ENCODE measurements around the gene CATSPERE.

The CATSPERE gene

GRCh38 chr1:244628789-244629188 lies 167.7 kb downstream of the CATSPERE start:
- peaks cover 5% of the 10 kb centered on the region for H3K4me1 Mint-ChIP-seq
- H3K4me3 Mint-ChIP-seq, result no peak overlapping the region
- peaks cover 20% of the 10 kb centered on the region for H3K27me3 Mint-ChIP-seq
- DNase-seq (ENCODE audit: low spot score in 2 of 2), result no peak
- no peaks in the 10 kb centered on the region for H3K9me3 Mint-ChIP-seq
- no peak for ATAC-seq (replicated peaks; ENCODE audit: extremely low read depth, poor library complexity, severe bottlenecking)
- no peak overlapping the region for H3K27ac Mint-ChIP-seq (ENCODE audit: low read depth)
- no peaks in the 10 kb centered on the region for H3K36me3 Mint-ChIP-seq (ENCODE audit: insufficient read depth)

GRCh38 chr1:244633140-244633539 lies 172.1 kb downstream of the CATSPERE start:
- Mint-ChIP-seq H3K27ac (ENCODE audit: low read depth) (no peak overlapping the region), H3K4me1 (no peaks in the 10 kb centered on the region), H3K36me3 (ENCODE audit: insufficient read depth) (no peaks in the 10 kb centered on the region), H3K27me3 (peaks cover 18% of the 10 kb centered on the region), H3K9me3 (no peaks in the 10 kb centered on the region), H3K4me3 (no peak overlapping the region)
- DNase-seq (ENCODE audit: low spot score in 2 of 2) (no peak), ATAC-seq (replicated peaks; ENCODE audit: extremely low read depth, poor library complexity, severe bottlenecking) (no peak)

GRCh38 chr1:244634546-244634945 lies 173.5 kb downstream of the CATSPERE start:
- Mint-ChIP-seq H3K27ac (ENCODE audit: low read depth) (no peak overlapping the region), H3K4me1 (no peaks in the 10 kb centered on the region), H3K27me3 (peaks cover 9% of the 10 kb centered on the region), H3K9me3 (no peaks in the 10 kb centered on the region), H3K4me3 (no peak overlapping the region), H3K36me3 (ENCODE audit: insufficient read depth) (no peaks in the 10 kb centered on the region)
- DNase-seq (ENCODE audit: low spot score in 2 of 2), result no peak
- no peak for ATAC-seq (replicated peaks; ENCODE audit: extremely low read depth, poor library complexity, severe bottlenecking)

- H3K27me3 Mint-ChIP-seq, result peaks cover 5% of the 10 kb centered on the region
- ATAC-seq (replicated peaks; ENCODE audit: extremely low read depth, poor library complexity, severe bottlenecking) (no peak), DNase-seq (ENCODE audit: low spot score in 2 of 2) (no peak)
- H3K4me1 Mint-ChIP-seq, result no peaks in the 10 kb centered on the region
- H3K9me3 Mint-ChIP-seq, result no peaks in the 10 kb centered on the region
- H3K27ac Mint-ChIP-seq (ENCODE audit: low read depth), result no peak overlapping the region
- H3K4me3 Mint-ChIP-seq, result no peak overlapping the region
- no peaks in the 10 kb centered on the region for H3K36me3 Mint-ChIP-seq (ENCODE audit: insufficient read depth)
These were observed 175.6 kb downstream of the CATSPERE start for GRCh38 chr1:244636488-244637259.

- Mint-ChIP-seq H3K27me3 (peaks cover 20% of the 10 kb centered on the region), H3K36me3 (ENCODE audit: insufficient read depth) (no peaks in the 10 kb centered on the region), H3K9me3 (no peaks in the 10 kb centered on the region), H3K27ac (ENCODE audit: low read depth) (no peak overlapping the region), H3K4me3 (no peak overlapping the region), H3K4me1 (no peaks in the 10 kb centered on the region)
- DNase-seq (ENCODE audit: low spot score in 2 of 2) (no peak), ATAC-seq (replicated peaks; ENCODE audit: extremely low read depth, poor library complexity, severe bottlenecking) (no peak)
These were observed 178.5 kb downstream of the CATSPERE start for GRCh38 chr1:244639561-244639960.

GRCh38 chr1:244640917-244641316 lies 179.8 kb downstream of the CATSPERE start:
- H3K4me3 Mint-ChIP-seq, result no peak overlapping the region
- H3K4me1 Mint-ChIP-seq, result no peaks in the 10 kb centered on the region
- H3K27me3 Mint-ChIP-seq, result peaks cover 20% of the 10 kb centered on the region
- H3K9me3 Mint-ChIP-seq, result no peaks in the 10 kb centered on the region
- no peaks in the 10 kb centered on the region for H3K36me3 Mint-ChIP-seq (ENCODE audit: insufficient read depth)
- no peak overlapping the region for H3K27ac Mint-ChIP-seq (ENCODE audit: low read depth)
- no peak for DNase-seq (ENCODE audit: low spot score in 2 of 2)
- ATAC-seq (replicated peaks; ENCODE audit: extremely low read depth, poor library complexity, severe bottlenecking), result no peak

- ATAC-seq (replicated peaks; ENCODE audit: extremely low read depth, poor library complexity, severe bottlenecking) (no peak), DNase-seq (ENCODE audit: low spot score in 2 of 2) (no peak)
- H3K27me3 Mint-ChIP-seq, result peaks cover 20% of the 10 kb centered on the region
- H3K36me3 Mint-ChIP-seq (ENCODE audit: insufficient read depth), result no peaks in the 10 kb centered on the region
- H3K4me1 Mint-ChIP-seq, result no peaks in the 10 kb centered on the region
- no peaks in the 10 kb centered on the region for H3K9me3 Mint-ChIP-seq
- H3K4me3 Mint-ChIP-seq, result no peak overlapping the region
- H3K27ac Mint-ChIP-seq (ENCODE audit: low read depth), result no peak overlapping the region
These were observed 181.5 kb downstream of the CATSPERE start for GRCh38 chr1:244642526-244642925.

- no peak for ATAC-seq (replicated peaks; ENCODE audit: extremely low read depth, poor library complexity, severe bottlenecking)
- Mint-ChIP-seq H3K27ac (ENCODE audit: low read depth) (no peak overlapping the region), H3K4me1 (no peaks in the 10 kb centered on the region), H3K9me3 (no peaks in the 10 kb centered on the region), H3K36me3 (ENCODE audit: insufficient read depth) (no peaks in the 10 kb centered on the region), H3K4me3 (no peak overlapping the region), H3K27me3 (peaks cover 20% of the 10 kb centered on the region)
- DNase-seq (ENCODE audit: low spot score in 2 of 2), result no peak
These were observed 181.9 kb downstream of the CATSPERE start for GRCh38 chr1:244642988-244643387.

GRCh38 chr1:244645414-244645813 lies 184.3 kb downstream of the CATSPERE start:
- H3K27ac Mint-ChIP-seq (ENCODE audit: low read depth), result no peak overlapping the region
- no peaks in the 10 kb centered on the region for H3K36me3 Mint-ChIP-seq (ENCODE audit: insufficient read depth)
- H3K4me3 Mint-ChIP-seq, result no peak overlapping the region
- no peaks in the 10 kb centered on the region for H3K4me1 Mint-ChIP-seq
- no peak for ATAC-seq (replicated peaks; ENCODE audit: extremely low read depth, poor library complexity, severe bottlenecking)
- peaks cover 20% of the 10 kb centered on the region for H3K27me3 Mint-ChIP-seq
- no peaks in the 10 kb centered on the region for H3K9me3 Mint-ChIP-seq
- DNase-seq (ENCODE audit: low spot score in 2 of 2), result no peak

- Mint-ChIP-seq H3K9me3 (no peaks in the 10 kb centered on the region), H3K4me1 (no peaks in the 10 kb centered on the region), H3K36me3 (ENCODE audit: insufficient read depth) (no peaks in the 10 kb centered on the region), H3K4me3 (no peak overlapping the region), H3K27ac (ENCODE audit: low read depth) (no peak overlapping the region), H3K27me3 (peaks cover 20% of the 10 kb centered on the region)
- DNase-seq (ENCODE audit: low spot score in 2 of 2) (no peak), ATAC-seq (replicated peaks; ENCODE audit: extremely low read depth, poor library complexity, severe bottlenecking) (no peak)
These were observed 184.8 kb downstream of the CATSPERE start for GRCh38 chr1:244645890-244646289.

- no peak for DNase-seq (ENCODE audit: low spot score in 2 of 2)
- no peak for ATAC-seq (replicated peaks; ENCODE audit: extremely low read depth, poor library complexity, severe bottlenecking)
- H3K4me3 Mint-ChIP-seq, result no peak overlapping the region
These were observed 186.7 kb downstream of the CATSPERE start for GRCh38 chr1:244647819-244648218.

GRCh38 chr1:244651956-244652622 lies 191.0 kb downstream of the CATSPERE start:
- peaks cover 2% of the 10 kb centered on the region for H3K36me3 Mint-ChIP-seq (ENCODE audit: insufficient read depth)
- DNase-seq (ENCODE audit: low spot score in 2 of 2) (no peak), ATAC-seq (replicated peaks; ENCODE audit: extremely low read depth, poor library complexity, severe bottlenecking) (no peak)

More at GRCh38 chr1:244647819-244648218, 186.7 kb downstream of the CATSPERE start:
- peaks cover 6% of the 10 kb centered on the region for H3K27me3 Mint-ChIP-seq
- H3K9me3 Mint-ChIP-seq, result no peaks in the 10 kb centered on the region
- H3K36me3 Mint-ChIP-seq (ENCODE audit: insufficient read depth), result no peaks in the 10 kb centered on the region
- peaks cover 10% of the 10 kb centered on the region for H3K4me1 Mint-ChIP-seq
- no peak overlapping the region for H3K27ac Mint-ChIP-seq (ENCODE audit: low read depth)

More at GRCh38 chr1:244651956-244652622, 191.0 kb downstream of the CATSPERE start:
- Mint-ChIP-seq H3K27me3 (no peaks in the 10 kb centered on the region), H3K27ac (ENCODE audit: low read depth) (no peak overlapping the region), H3K4me3 (no peak overlapping the region), H3K4me1 (peaks cover 12% of the 10 kb centered on the region), H3K9me3 (no peaks in the 10 kb centered on the region)
